ENCODE results near the gene GRHL3.

GRHL3 gene

GRCh38 chr1:24318615-24319311 is 394 bp upstream of the GRHL3 start:
- no peak for DNase-seq

- DNase-seq: no peak
Observed at GRCh38 chr1:24319962-24320361, 805 bp downstream of the GRHL3 start.

GRCh38 chr1:24321126-24321525 is 2.0 kb downstream of the GRHL3 start:
- no peak for DNase-seq

- DNase-seq: peak; percentile 47
Observed at GRCh38 chr1:24321697-24322469, 2.7 kb downstream of the GRHL3 start.

GRCh38 chr1:24322470-24323177 is 3.5 kb downstream of the GRHL3 start:
- DNase-seq: no peak

- DNase-seq: no peak
Observed at GRCh38 chr1:24323281-24323680, 4.1 kb downstream of the GRHL3 start.

- DNase-seq: no peak
Observed at GRCh38 chr1:24324903-24325302, 5.7 kb downstream of the GRHL3 start.

- DNase-seq: no peak
Observed at GRCh38 chr1:24325587-24326449, 6.7 kb downstream of the GRHL3 start.

GRCh38 chr1:24327486-24327885 is 8.3 kb downstream of the GRHL3 start:
- DNase-seq: no peak

- DNase-seq: no peak
Observed at GRCh38 chr1:24327891-24328290, 8.7 kb downstream of the GRHL3 start.

GRCh38 chr1:24329331-24329730 is 10.2 kb downstream of the GRHL3 start:
- DNase-seq: no peak

- DNase-seq: no peak
Observed at GRCh38 chr1:24329797-24330543, 10.8 kb downstream of the GRHL3 start.

GRCh38 chr1:24331961-24332673 is 13.0 kb downstream of the GRHL3 start:
- no peak for DNase-seq

GRCh38 chr1:24336075-24336474 is 16.9 kb downstream of the GRHL3 start:
- no peak for DNase-seq

GRCh38 chr1:24337455-24337854 is 18.3 kb downstream of the GRHL3 start:
- DNase-seq: no peak

GRCh38 chr1:24338447-24338846 is 19.3 kb downstream of the GRHL3 start:
- no peak for DNase-seq

- no peak for DNase-seq
Observed at GRCh38 chr1:24339996-24340395, 20.8 kb downstream of the GRHL3 start.

GRCh38 chr1:24340770-24341169 is 21.6 kb downstream of the GRHL3 start:
- DNase-seq: no peak

- no peak for DNase-seq
Observed at GRCh38 chr1:24341260-24341659, 22.1 kb downstream of the GRHL3 start.

- DNase-seq: peak; percentile 51
Observed at GRCh38 chr1:24343412-24344089, 24.4 kb downstream of the GRHL3 start.
